Measurements from ENCODE around the gene COPG1. TPM values are rescaled to one million over a fixed set of nuclear protein-coding genes. Genes with fewer than 3 reads are reported as not detected.
"Not testable (repeated sequence)": the region's sequence is repeated elsewhere in the genome, so short reads cannot be mapped to it uniquely, and the experiment has no call there.

The COPG1 gene
- total and polyA plus RNA-seq, 9 donors, result 49.2 to 147 (median 115) TPM

GRCh38 chr3:129245141-129245540 lies 4.3 kb upstream of the COPG1 start:
- WGBS, 3 donors, result 78 to 81% (median 79%) methylated on average over 5 of the region's 5 CpGs
- no peak overlapping the region for H3K4me3 ChIP-seq
- no peaks in the 10 kb centered on the region for H3K36me3 ChIP-seq
- no peak for DNase-seq
- H3K27ac ChIP-seq, result peak overlapping the region in 1 of 2 donors; percentile 62
- no peak for TF ChIP-seq POLR2A (IDR thresholded peaks at IDR 0.05)
- no peak for TF ChIP-seq EP300 (IDR thresholded peaks at IDR 0.05)
- no peak for TF ChIP-seq CTCF (IDR thresholded peaks at IDR 0.05)
- H3K4me1 ChIP-seq (ENCODE audit: insufficient read depth), result peaks cover 5% of the 10 kb centered on the region
- intact Hi-C loops (cut with DNase I), result loop anchor here (5.0 to 10.0 kb wide), 5 partner anchors 188 to 278 kb away; partner anchors contain the start of gene CFAP92 (in 1 of the 4)
- H3K9me3 ChIP-seq, result no peaks in the 10 kb centered on the region
- no peaks in the 10 kb centered on the region for H3K27me3 ChIP-seq

GRCh38 chr3:129245641-129246306 lies 3.6 kb upstream of the COPG1 start:
- TF ChIP-seq CTCF (IDR thresholded peaks at IDR 0.05), result peak; percentile 83 to 95 (median 86)
- H3K36me3 ChIP-seq; H3K4me3 ChIP-seq; H3K9me3 ChIP-seq; H3K27me3 ChIP-seq; H3K4me1 ChIP-seq (ENCODE audit: insufficient read depth): not testable (repeated sequence)
- 11 to 19% (median 16%) methylated on average over 11 of the region's 11 CpGs for WGBS, 3 donors
- intact Hi-C loops (cut with DNase I), result loop anchor here (5.0 to 10.0 kb wide), 5 partner anchors 188 to 278 kb away; partner anchors contain the start of gene CFAP92 (in 1 of the 4)
- DNase-seq, result peak; percentile 74 to 85 (median 81)
- peak overlapping the region in 1 of 2 donors; percentile 62 for H3K27ac ChIP-seq

- H3K36me3 ChIP-seq, result no peaks in the 10 kb centered on the region
- no peak overlapping the region for H3K4me3 ChIP-seq
- H3K27me3 ChIP-seq, result no peaks in the 10 kb centered on the region
- intact Hi-C loops (cut with DNase I), result loop anchor here (5.0 to 10.0 kb wide), 5 partner anchors 189 to 279 kb away; partner anchors contain the start of gene CFAP92 (in 1 of the 4)
- H3K27ac ChIP-seq, result no peak overlapping the region
- DNase-seq, result no peak
- H3K4me1 ChIP-seq (ENCODE audit: insufficient read depth), result peaks cover 9% of the 10 kb centered on the region
- TF ChIP-seq EP300 (IDR thresholded peaks at IDR 0.05) (no peak), CTCF (IDR thresholded peaks at IDR 0.05) (no peak), POLR2A (IDR thresholded peaks at IDR 0.05) (no peak)
- no peaks in the 10 kb centered on the region for H3K9me3 ChIP-seq
Measured at GRCh38 chr3:129246636-129247035, 2.8 kb upstream of the COPG1 start.

DNA sequence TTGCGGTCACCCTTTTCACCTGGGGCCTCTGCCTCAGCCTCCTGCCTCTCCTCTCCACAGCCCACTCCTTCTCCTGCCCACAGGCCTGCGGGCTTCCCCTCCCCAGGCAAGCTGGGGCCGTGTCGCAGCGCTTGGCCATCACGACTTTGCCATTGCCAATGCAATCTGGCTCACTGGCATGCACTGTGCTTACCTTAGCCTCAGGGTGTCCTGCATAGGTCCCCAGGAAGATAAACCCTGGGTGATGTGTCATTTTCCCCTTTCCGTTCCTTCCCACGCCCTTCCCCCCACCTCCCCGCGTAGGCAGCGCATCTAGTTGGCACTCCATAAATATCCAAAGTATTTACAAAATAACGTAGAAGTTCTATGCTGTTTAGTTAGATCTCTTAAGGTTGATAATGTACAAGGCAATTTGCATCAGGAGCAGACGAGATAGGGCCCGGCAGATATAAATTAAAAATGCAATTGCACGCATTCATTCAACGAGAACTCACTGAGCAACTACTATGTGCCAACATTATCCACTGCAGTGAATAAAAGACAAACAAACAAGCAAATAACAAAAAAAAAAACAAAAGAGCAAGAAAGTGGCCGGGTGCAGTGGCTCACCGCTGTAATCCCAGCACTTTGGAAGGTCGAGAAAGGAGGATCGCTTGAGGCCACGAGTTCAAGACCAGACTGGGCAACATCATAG lies 973 bp upstream of the COPG1 start:
- Histone ChIP-seq H3K4me1 (ENCODE audit: insufficient read depth) (peaks cover 9% of the 10 kb centered on the region), H3K27ac (no peak overlapping the region), H3K27me3 (no peaks in the 10 kb centered on the region), H3K4me3 (peak overlapping the region; percentile 81), H3K9me3 (no peaks in the 10 kb centered on the region), H3K36me3 (no peaks in the 10 kb centered on the region)
- DNase-seq, result peak in 1 of 5 donors; percentile 31
- 25 to 37% (median 25%) methylated on average over 21 of the region's 21 CpGs for WGBS, 3 donors
- TF ChIP-seq POLR2A (IDR thresholded peaks at IDR 0.05), result no peak
- no peak for TF ChIP-seq EP300 (IDR thresholded peaks at IDR 0.05)
- no peak for TF ChIP-seq CTCF (IDR thresholded peaks at IDR 0.05)
- intact Hi-C loops (cut with DNase I), result loop anchor here (5.0 to 10.0 kb wide), 5 partner anchors 191 to 281 kb away; partner anchors contain the start of gene CFAP92 (in 1 of the 4)
